GM19468 (cell line): Measurements from ENCODE around the gene SPATA6L.
"Not testable (repeated sequence)": the region's sequence is repeated elsewhere in the genome, so short reads cannot be mapped to it uniquely, and the experiment has no call there.

Experiments
- ATAC-seq: cut with Tn5 transposase; IDR thresholded peaks from one replicate; pipeline ENCODE4 v1.9.1; 2021; ENCODE audit warnings: mild to moderate bottlenecking, moderate library complexity, moderate number of reproducible peaks; ENCODE audit not compliant: unreplicated experiment; ENCODE audit errors: extremely low read depth

The SPATA6L gene

GRCh38 chr9:4678679-4679267 lies 12.5 kb upstream of the SPATA6L start:
- ATAC-seq = no peak

GRCh38 chr9:4677392-4677791 lies 11.1 kb upstream of the SPATA6L start:
- ATAC-seq = no peak

- no peak for ATAC-seq
Measured at GRCh38 chr9:4674783-4675182, 8.5 kb upstream of the SPATA6L start.

- no peak for ATAC-seq
Measured at GRCh38 chr9:4671737-4672136, 5.5 kb upstream of the SPATA6L start.

- ATAC-seq = no peak
Measured at GRCh38 chr9:4670591-4670990, 4.3 kb upstream of the SPATA6L start.

DNA sequence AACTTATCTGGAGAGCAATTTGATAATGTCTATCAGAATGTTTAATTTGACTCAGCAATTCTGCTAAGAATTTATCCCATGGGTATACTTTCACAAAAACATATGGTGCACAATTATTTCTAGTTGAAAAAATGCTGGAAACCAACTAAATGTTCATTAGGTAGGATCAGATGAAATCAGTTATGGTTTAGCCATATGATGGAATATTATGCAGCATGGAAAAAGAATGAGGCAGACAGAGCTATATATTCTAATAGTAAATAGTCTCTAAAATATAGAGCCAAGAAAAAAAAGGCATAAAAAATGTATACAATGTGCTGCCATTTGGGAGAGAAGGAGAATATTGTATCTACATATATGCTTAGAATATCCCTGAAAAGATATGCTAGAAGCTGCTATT lies 3.6 kb upstream of the SPATA6L start:
- no peak for ATAC-seq

- no peak for ATAC-seq
Measured at GRCh38 chr9:4668604-4669003, 2.3 kb upstream of the SPATA6L start.

DNA sequence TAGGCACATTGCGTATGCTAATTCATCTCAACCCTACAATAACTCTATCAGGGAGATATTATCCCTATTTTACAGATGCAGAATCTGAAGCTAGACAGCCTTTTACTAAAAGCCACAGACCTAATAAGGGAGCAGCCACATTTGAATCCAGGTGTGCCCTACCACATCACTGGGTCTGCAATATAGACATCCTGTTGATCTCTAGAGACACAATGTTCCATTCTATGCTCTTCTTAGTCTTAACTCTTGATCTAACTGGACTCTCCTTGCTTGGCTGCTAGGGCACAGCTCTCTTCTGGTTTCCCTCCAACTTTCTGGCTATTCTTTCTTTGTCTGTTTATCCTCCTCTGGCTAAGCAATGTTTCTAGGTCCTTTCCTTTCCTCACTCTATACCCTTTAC lies 1.4 kb upstream of the SPATA6L start:
- no peak for ATAC-seq

GRCh38 chr9:4665357-4665756 lies 923 bp downstream of the SPATA6L start:
- no peak for ATAC-seq

GRCh38 chr9:4663956-4664355 lies 2.3 kb downstream of the SPATA6L start:
- no peak for ATAC-seq

DNA sequence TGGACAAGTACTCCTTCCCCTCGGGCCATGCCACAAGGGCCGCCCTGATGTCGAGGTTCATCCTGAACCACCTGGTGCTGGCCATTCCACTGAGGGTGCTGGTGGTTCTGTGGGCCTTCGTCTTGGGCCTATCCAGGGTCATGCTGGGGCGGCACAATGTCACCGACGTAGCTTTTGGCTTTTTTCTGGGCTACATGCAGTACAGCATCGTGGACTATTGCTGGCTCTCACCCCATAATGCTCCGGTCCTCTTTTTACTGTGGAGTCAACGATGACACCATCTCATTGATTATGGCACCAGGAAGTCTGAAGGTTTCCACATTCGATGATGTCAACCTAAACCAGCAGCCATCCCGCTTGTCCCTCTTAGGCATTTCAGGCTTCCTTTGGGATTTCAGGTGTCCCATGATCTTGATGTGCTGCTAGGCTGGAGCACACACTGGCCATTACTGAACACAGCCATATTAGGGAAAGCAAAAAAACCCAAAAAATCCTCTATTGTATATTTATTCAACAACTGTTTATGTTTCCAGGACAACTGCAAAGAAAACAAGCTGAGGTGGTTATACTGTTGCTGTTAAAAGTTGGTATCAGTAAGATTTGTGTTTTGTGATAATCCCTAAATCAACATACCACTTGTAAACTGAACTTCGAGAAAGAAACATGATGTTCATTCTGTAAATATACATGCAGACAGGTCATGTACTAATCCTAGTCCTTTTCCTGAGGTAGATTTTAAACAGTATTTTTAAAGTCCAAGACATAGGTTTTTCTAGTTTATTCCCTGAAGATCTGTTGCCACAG lies 3.1 kb downstream of the SPATA6L start:
- ATAC-seq = no peak

- peak; percentile 72 for ATAC-seq
Measured at GRCh38 chr9:4662108-4662988, 3.9 kb downstream of the SPATA6L start, which contains the start of gene PLPP6. PLPP6 (plus strand) TSS chr9:4662294; CDS start chr9:4662376, 82 bp downstream.

- ATAC-seq = no peak
Measured at GRCh38 chr9:4661611-4662010, 4.7 kb downstream of the SPATA6L start.

DNA sequence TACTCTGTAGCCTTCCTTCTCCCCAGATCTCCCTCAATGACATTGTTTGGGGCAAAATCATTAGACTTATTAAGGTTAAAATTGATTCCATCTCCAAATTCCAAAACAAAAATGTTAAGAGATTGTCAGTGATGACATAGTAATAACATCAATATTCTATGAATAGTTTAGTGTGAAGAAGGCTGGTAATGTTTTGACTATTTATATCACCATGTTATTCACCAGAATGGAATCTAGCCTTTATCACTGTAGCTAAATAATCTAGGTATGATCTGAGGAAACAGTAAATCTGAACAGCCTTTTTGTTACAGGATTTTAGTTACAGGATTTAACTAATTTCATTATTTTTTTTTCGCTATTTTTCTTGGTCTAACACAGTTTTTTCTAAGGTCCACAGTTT lies 5.1 kb downstream of the SPATA6L start:
- no peak for ATAC-seq

DNA sequence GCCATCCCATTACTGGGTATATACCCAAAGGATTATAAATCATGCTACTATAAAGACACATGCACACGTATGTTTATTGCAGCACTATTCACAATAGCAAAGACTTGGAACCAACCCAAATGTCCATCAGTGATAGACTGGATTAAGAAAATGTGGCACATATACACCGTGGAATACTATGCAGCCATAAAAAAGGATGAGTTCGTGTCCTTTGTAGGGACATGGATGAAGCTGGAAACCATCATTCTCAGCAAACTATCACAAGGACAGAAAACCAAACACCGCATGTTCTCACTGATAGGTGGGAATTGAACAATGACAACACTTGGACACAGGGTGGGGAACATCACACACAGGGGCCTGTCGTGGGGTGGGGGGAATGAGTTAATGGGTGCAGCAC lies 5.6 kb downstream of the SPATA6L start:
- ATAC-seq = not testable (repeated sequence)

- ATAC-seq = no peak
Measured at GRCh38 chr9:4657426-4658159, 8.7 kb downstream of the SPATA6L start.

DNA sequence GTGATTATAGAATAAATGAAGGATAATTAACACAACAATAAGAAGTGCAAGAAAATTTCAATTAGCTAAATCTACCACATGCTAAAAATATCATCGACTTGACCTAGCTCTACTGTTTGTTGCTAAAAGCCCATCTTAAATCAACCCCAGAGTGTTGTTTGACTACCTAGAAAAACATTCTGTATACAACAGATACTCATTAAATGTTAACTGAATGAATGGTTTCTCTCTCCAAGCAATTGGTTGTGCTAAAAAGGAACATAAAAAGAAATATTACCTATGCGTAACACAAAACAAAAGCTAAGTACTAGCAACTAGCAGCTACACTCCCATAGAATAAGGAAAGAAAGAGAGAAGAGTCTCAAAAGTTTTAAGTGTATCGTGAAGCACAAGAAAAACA lies 9.7 kb downstream of the SPATA6L start:
- no peak for ATAC-seq

DNA sequence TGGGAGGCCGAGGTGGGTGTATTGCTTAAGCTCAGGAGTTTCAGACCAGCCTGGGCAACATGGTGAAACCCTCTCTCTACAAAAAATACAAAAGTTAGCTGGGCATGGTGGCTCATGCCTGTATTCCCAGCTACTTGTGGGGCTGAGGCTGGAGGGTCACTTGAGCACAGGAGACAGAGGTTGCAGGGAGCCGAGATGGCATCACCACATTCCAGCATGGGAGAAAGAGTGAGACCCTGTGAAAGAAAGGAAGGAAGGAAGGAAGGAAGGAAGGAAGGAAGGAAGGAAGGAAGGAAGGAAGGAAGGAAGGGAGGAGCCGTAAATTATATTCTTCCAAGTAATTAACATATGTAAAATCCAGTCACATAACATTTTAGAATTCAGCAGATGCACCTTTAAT lies 10.1 kb downstream of the SPATA6L start:
- not testable (repeated sequence) for ATAC-seq

GRCh38 chr9:4654538-4654937 lies 11.7 kb downstream of the SPATA6L start:
- ATAC-seq = no peak

DNA sequence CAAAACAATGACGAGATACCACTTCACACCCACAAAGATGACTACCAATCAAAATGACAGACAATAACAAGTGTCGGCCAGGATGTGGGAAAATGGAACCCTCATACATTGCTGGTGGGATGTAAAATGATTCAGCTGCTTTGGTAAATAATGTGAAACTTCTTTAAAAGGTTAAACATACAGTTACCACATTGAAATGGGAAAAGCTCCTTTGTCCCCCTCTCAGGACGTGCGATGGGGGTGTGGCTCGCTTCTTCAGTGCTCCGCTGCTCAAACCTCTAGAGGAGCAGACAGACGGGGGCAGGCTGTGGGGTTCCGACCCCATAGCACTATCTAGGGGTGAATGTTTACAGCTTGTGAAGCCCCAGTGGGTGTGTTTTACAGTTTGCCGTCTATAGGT lies 12.2 kb downstream of the SPATA6L start:
- ATAC-seq = no peak
